IPS-18c (cell line): ENCODE data around the gene RNF187.
"Not testable (repeated sequence)": the region's sequence is repeated elsewhere in the genome, so short reads cannot be mapped to it uniquely, and the experiment has no call there.

Experiments
- H3K4me3 ChIP-seq: 2 replicates; pipeline ENCODE4 v1.7.0; 2013; ENCODE audit warnings: low read depth, mild to moderate bottlenecking, low read length, moderate library complexity; ENCODE audit not compliant: insufficient read depth
- H3K9me3 ChIP-seq: one replicate; pipeline ENCODE4 v1.6.1; 2013; ENCODE audit warnings: mild to moderate bottlenecking, low read length, moderate library complexity; ENCODE audit not compliant: control insufficient read depth, insufficient read depth

The RNF187 gene

GRCh38 chr1:228457017-228457395 is 30.2 kb upstream of the RNF187 start:
- Histone ChIP-seq H3K4me3 (peak overlapping the region; percentile 68), H3K9me3 (no peaks in the 10 kb centered on the region)

- Histone ChIP-seq H3K9me3 (no peaks in the 10 kb centered on the region), H3K4me3 (peak overlapping the region; percentile 68)
Observed at GRCh38 chr1:228457396-228458176, 29.6 kb upstream of the RNF187 start.

GRCh38 chr1:228459091-228459993 is 27.8 kb upstream of the RNF187 start:
- Histone ChIP-seq H3K9me3 (no peaks in the 10 kb centered on the region), H3K4me3 (peak overlapping the region; percentile 68)

- H3K4me3 ChIP-seq = no peak overlapping the region
- H3K9me3 ChIP-seq = no peaks in the 10 kb centered on the region
Observed at GRCh38 chr1:228460821-228461220, 26.4 kb upstream of the RNF187 start.

- no peak overlapping the region for H3K4me3 ChIP-seq
- H3K9me3 ChIP-seq = no peaks in the 10 kb centered on the region
Observed at GRCh38 chr1:228462560-228462959, 24.6 kb upstream of the RNF187 start.

- H3K4me3 ChIP-seq = no peak overlapping the region; the same call in 1 of the 2 replicates
- no peaks in the 10 kb centered on the region for H3K9me3 ChIP-seq
Observed at GRCh38 chr1:228463009-228463558, 24.1 kb upstream of the RNF187 start.

GRCh38 chr1:228463559-228464455 is 23.4 kb upstream of the RNF187 start:
- H3K4me3 ChIP-seq = peak overlapping the region; percentile 49
- H3K9me3 ChIP-seq = no peaks in the 10 kb centered on the region

- H3K9me3 ChIP-seq = no peaks in the 10 kb centered on the region
- H3K4me3 ChIP-seq = peak overlapping the region; percentile 60
Observed at GRCh38 chr1:228464487-228464983, 22.6 kb upstream of the RNF187 start.

GRCh38 chr1:228465141-228465540 is 22.0 kb upstream of the RNF187 start:
- peak overlapping the region; percentile 60; the same call in 1 of the 2 replicates for H3K4me3 ChIP-seq
- no peaks in the 10 kb centered on the region for H3K9me3 ChIP-seq

GRCh38 chr1:228465571-228466146 is 21.5 kb upstream of the RNF187 start:
- Histone ChIP-seq H3K9me3 (no peaks in the 10 kb centered on the region), H3K4me3 (peak overlapping the region; percentile 28)

GRCh38 chr1:228468188-228468587 is 19.0 kb upstream of the RNF187 start:
- H3K9me3 ChIP-seq = not testable (repeated sequence)

GRCh38 chr1:228469413-228470162 is 17.6 kb upstream of the RNF187 start:
- no peak overlapping the region for H3K4me3 ChIP-seq
- no peaks in the 10 kb centered on the region for H3K9me3 ChIP-seq

More at GRCh38 chr1:228468188-228468587, 19.0 kb upstream of the RNF187 start:
- not testable (repeated sequence) for H3K4me3 ChIP-seq

GRCh38 chr1:228471154-228471761 is 15.9 kb upstream of the RNF187 start:
- H3K4me3 ChIP-seq = no peak overlapping the region
- H3K9me3 ChIP-seq = no peaks in the 10 kb centered on the region

- H3K4me3 ChIP-seq = no peak overlapping the region
- no peaks in the 10 kb centered on the region for H3K9me3 ChIP-seq
Observed at GRCh38 chr1:228471762-228472398, 15.3 kb upstream of the RNF187 start.

GRCh38 chr1:228472655-228473054 is 14.5 kb upstream of the RNF187 start:
- Histone ChIP-seq H3K9me3 (no peaks in the 10 kb centered on the region), H3K4me3 (no peak overlapping the region)
